T-helper 1 cell treated with Interleukin-12 subunit alpha and Interleukin-12 subunit beta and Interleukin-4 antibody, amounts not matched to agents 30 μg/mL and 1 μg/mL, for 36 hours (primary cell): ENCODE data around the gene DDN.

Experiments
- H3K27ac Mint-ChIP-seq: one replicate; pipeline ENCODE4 v1.8.0; 2021; ENCODE audit warnings: mild to moderate bottlenecking, mixed read lengths
- H3K27me3 Mint-ChIP-seq: one replicate; pipeline ENCODE4 v1.8.0; 2021; ENCODE audit warnings: low read depth, mixed read lengths
- H3K36me3 Mint-ChIP-seq: one replicate; pipeline ENCODE4 v1.8.0; 2021; ENCODE audit warnings: low read depth, mixed read lengths
- H3K4me1 Mint-ChIP-seq: one replicate; pipeline ENCODE4 v1.8.0; 2021; ENCODE audit warnings: low read depth, mixed read lengths
- H3K4me3 Mint-ChIP-seq: one replicate; pipeline ENCODE4 v1.8.0; 2021; ENCODE audit warnings: mild to moderate bottlenecking, moderate library complexity, mixed read lengths
- H3K9me3 Mint-ChIP-seq: one replicate; pipeline ENCODE4 v1.8.0; 2021; ENCODE audit warnings: mixed read lengths

The DDN gene

GRCh38 chr12:49037111-49037946, 38.2 kb upstream of the DDN start:
- no peaks in the 10 kb centered on the region for H3K4me1 Mint-ChIP-seq
- H3K9me3 Mint-ChIP-seq, result no peaks in the 10 kb centered on the region
- no peak overlapping the region for H3K27ac Mint-ChIP-seq
- H3K36me3 Mint-ChIP-seq, result peaks cover 39% of the 10 kb centered on the region
- H3K27me3 Mint-ChIP-seq, result no peaks in the 10 kb centered on the region
- no peak overlapping the region for H3K4me3 Mint-ChIP-seq

- H3K36me3 Mint-ChIP-seq, result peaks cover 38% of the 10 kb centered on the region
- H3K4me1 Mint-ChIP-seq, result no peaks in the 10 kb centered on the region
- H3K9me3 Mint-ChIP-seq, result no peaks in the 10 kb centered on the region
- H3K4me3 Mint-ChIP-seq, result no peak overlapping the region
- H3K27ac Mint-ChIP-seq, result no peak overlapping the region
- H3K27me3 Mint-ChIP-seq, result no peaks in the 10 kb centered on the region
Measured at GRCh38 chr12:49036029-49036428, 36.9 kb upstream of the DDN start.

- Mint-ChIP-seq H3K27me3 (no peaks in the 10 kb centered on the region), H3K27ac (no peak overlapping the region), H3K4me1 (no peaks in the 10 kb centered on the region), H3K9me3 (no peaks in the 10 kb centered on the region), H3K36me3 (peaks cover 35% of the 10 kb centered on the region), H3K4me3 (no peak overlapping the region)
Measured at GRCh38 chr12:49034286-49034622, 35.1 kb upstream of the DDN start.

- no peaks in the 10 kb centered on the region for H3K4me1 Mint-ChIP-seq
- H3K9me3 Mint-ChIP-seq, result no peaks in the 10 kb centered on the region
- H3K36me3 Mint-ChIP-seq, result peaks cover 33% of the 10 kb centered on the region
- no peak overlapping the region for H3K27ac Mint-ChIP-seq
- H3K27me3 Mint-ChIP-seq, result no peaks in the 10 kb centered on the region
- H3K4me3 Mint-ChIP-seq, result no peak overlapping the region
Measured at GRCh38 chr12:49033611-49034285, 34.6 kb upstream of the DDN start.

GRCh38 chr12:49032679-49033447, 33.7 kb upstream of the DDN start:
- Mint-ChIP-seq H3K36me3 (peaks cover 35% of the 10 kb centered on the region), H3K4me1 (no peaks in the 10 kb centered on the region)

GRCh38 chr12:49032276-49032675, 33.1 kb upstream of the DDN start:
- Mint-ChIP-seq H3K36me3 (peaks cover 37% of the 10 kb centered on the region), H3K4me3 (no peak overlapping the region), H3K4me1 (no peaks in the 10 kb centered on the region), H3K27ac (no peak overlapping the region), H3K27me3 (no peaks in the 10 kb centered on the region), H3K9me3 (no peaks in the 10 kb centered on the region)

More at GRCh38 chr12:49032679-49033447, 33.7 kb upstream of the DDN start:
- H3K9me3 Mint-ChIP-seq, result no peaks in the 10 kb centered on the region
- no peak overlapping the region for H3K27ac Mint-ChIP-seq
- H3K4me3 Mint-ChIP-seq, result no peak overlapping the region
- H3K27me3 Mint-ChIP-seq, result no peaks in the 10 kb centered on the region

- H3K27me3 Mint-ChIP-seq, result no peaks in the 10 kb centered on the region
- no peak overlapping the region for H3K27ac Mint-ChIP-seq
- H3K9me3 Mint-ChIP-seq, result no peaks in the 10 kb centered on the region
- H3K4me3 Mint-ChIP-seq, result no peak overlapping the region
- H3K4me1 Mint-ChIP-seq, result no peaks in the 10 kb centered on the region
- peaks cover 32% of the 10 kb centered on the region for H3K36me3 Mint-ChIP-seq
Measured at GRCh38 chr12:49031573-49032161, 32.5 kb upstream of the DDN start.

- Mint-ChIP-seq H3K27me3 (no peaks in the 10 kb centered on the region), H3K4me3 (no peak overlapping the region), H3K36me3 (peaks cover 33% of the 10 kb centered on the region), H3K9me3 (no peaks in the 10 kb centered on the region), H3K27ac (no peak overlapping the region), H3K4me1 (no peaks in the 10 kb centered on the region)
Measured at GRCh38 chr12:49030714-49031572, 31.8 kb upstream of the DDN start.

- Mint-ChIP-seq H3K9me3 (no peaks in the 10 kb centered on the region), H3K27me3 (no peaks in the 10 kb centered on the region), H3K36me3 (peaks cover 34% of the 10 kb centered on the region), H3K27ac (no peak overlapping the region), H3K4me3 (no peak overlapping the region), H3K4me1 (no peaks in the 10 kb centered on the region)
Measured at GRCh38 chr12:49030119-49030518, 30.9 kb upstream of the DDN start.

GRCh38 chr12:49028666-49029275, 29.6 kb upstream of the DDN start:
- H3K4me1 Mint-ChIP-seq, result no peaks in the 10 kb centered on the region
- no peak overlapping the region for H3K27ac Mint-ChIP-seq
- H3K4me3 Mint-ChIP-seq, result no peak overlapping the region
- H3K36me3 Mint-ChIP-seq, result peaks cover 32% of the 10 kb centered on the region
- no peaks in the 10 kb centered on the region for H3K27me3 Mint-ChIP-seq
- H3K9me3 Mint-ChIP-seq, result no peaks in the 10 kb centered on the region

- Mint-ChIP-seq H3K27ac (no peak overlapping the region), H3K4me3 (no peak overlapping the region), H3K4me1 (no peaks in the 10 kb centered on the region), H3K27me3 (no peaks in the 10 kb centered on the region), H3K36me3 (peaks cover 37% of the 10 kb centered on the region), H3K9me3 (no peaks in the 10 kb centered on the region)
Measured at GRCh38 chr12:49027846-49028555, 28.8 kb upstream of the DDN start.

- Mint-ChIP-seq H3K9me3 (no peaks in the 10 kb centered on the region), H3K27ac (no peak overlapping the region), H3K36me3 (peaks cover 42% of the 10 kb centered on the region), H3K27me3 (no peaks in the 10 kb centered on the region), H3K4me1 (no peaks in the 10 kb centered on the region), H3K4me3 (no peak overlapping the region)
Measured at GRCh38 chr12:49026678-49027480, 27.7 kb upstream of the DDN start.
